Measurements from ENCODE around the gene TBC1D21. TPM values are rescaled to one million over a fixed set of nuclear protein-coding genes. Genes with fewer than 3 reads are reported as not detected.

TBC1D21 gene
- total RNA-seq, 2 donors from 2014 or later: not detected

- DNase-seq (ENCODE audit: low spot score) (no peak), ATAC-seq (ENCODE audit: insufficient number of reproducible peaks, low FRiP score, low read depth) (no peak)
- Histone ChIP-seq H3K9me3 (no peaks in the 10 kb centered on the region), H3K27me3 (replicated peaks; ENCODE audit: insufficient read depth) (no peaks in the 10 kb centered on the region), H3K4me3 (no peak overlapping the region), H3K4me1 (ENCODE audit: control insufficient read depth in 1 of 2, low read depth in 2 of 2) (no peaks in the 10 kb centered on the region), H3K27ac (no peak overlapping the region), H3K36me3 (no peaks in the 10 kb centered on the region)
- TF ChIP-seq, protein P1, sequence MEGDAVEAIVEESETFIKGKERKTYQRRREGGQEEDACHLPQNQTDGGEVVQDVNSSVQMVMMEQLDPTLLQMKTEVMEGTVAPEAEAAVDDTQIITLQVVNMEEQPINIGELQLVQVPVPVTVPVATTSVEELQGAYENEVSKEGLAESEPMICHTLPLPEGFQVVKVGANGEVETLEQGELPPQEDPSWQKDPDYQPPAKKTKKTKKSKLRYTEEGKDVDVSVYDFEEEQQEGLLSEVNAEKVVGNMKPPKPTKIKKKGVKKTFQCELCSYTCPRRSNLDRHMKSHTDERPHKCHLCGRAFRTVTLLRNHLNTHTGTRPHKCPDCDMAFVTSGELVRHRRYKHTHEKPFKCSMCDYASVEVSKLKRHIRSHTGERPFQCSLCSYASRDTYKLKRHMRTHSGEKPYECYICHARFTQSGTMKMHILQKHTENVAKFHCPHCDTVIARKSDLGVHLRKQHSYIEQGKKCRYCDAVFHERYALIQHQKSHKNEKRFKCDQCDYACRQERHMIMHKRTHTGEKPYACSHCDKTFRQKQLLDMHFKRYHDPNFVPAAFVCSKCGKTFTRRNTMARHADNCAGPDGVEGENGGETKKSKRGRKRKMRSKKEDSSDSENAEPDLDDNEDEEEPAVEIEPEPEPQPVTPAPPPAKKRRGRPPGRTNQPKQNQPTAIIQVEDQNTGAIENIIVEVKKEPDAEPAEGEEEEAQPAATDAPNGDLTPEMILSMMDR (IDR thresholded peaks at IDR 0.05): no peak
Observed at GRCh38 chr15:73884159-73884558, 10.8 kb downstream of the TBC1D21 start.

DNA sequence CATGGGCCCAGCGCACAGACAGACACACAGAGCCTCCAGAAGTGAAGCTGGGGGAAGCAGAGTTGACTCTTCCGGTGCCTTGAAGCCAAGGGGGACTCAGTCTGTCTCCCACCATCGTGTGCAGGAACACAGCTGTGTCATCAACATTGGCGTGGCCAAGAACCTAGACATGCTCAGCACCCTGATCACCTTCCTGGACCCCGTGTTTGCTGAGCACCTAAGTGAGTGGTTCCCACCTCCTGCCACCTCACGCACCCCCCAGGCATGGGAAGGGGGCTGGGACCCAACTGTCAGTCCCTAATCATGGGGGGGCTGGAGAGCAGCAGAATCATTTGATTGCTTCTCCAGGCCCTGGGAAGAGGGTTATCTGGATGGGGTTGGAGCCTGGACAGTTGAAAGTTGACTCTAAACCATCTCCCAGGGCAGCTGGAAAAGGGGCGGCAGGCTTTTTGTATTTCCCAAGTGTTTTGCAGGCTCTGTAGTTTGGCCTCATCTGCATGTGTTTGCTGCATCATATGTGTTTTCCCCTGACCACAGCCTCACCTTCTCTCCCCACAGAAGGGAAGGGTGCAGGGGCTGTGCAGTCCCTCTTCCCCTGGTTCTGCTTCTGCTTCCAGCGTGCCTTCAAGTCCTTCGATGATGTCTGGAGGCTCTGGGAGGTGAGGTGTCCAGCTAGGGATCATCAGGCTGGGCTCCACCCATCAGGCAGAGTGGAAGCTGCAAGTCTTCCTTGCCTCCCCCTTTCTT is 12.8 kb downstream of the TBC1D21 start:
- ATAC-seq (ENCODE audit: insufficient number of reproducible peaks, low FRiP score, low read depth) (no peak), DNase-seq (ENCODE audit: low spot score) (no peak)
- Histone ChIP-seq H3K27me3 (replicated peaks; ENCODE audit: insufficient read depth) (no peaks in the 10 kb centered on the region), H3K36me3 (no peaks in the 10 kb centered on the region), H3K4me1 (ENCODE audit: control insufficient read depth in 1 of 2, low read depth in 2 of 2) (no peaks in the 10 kb centered on the region), H3K4me3 (no peak overlapping the region), H3K9me3 (no peaks in the 10 kb centered on the region), H3K27ac (no peak overlapping the region)
- TF ChIP-seq, protein P1 (IDR thresholded peaks at IDR 0.05): no peak

DNA sequence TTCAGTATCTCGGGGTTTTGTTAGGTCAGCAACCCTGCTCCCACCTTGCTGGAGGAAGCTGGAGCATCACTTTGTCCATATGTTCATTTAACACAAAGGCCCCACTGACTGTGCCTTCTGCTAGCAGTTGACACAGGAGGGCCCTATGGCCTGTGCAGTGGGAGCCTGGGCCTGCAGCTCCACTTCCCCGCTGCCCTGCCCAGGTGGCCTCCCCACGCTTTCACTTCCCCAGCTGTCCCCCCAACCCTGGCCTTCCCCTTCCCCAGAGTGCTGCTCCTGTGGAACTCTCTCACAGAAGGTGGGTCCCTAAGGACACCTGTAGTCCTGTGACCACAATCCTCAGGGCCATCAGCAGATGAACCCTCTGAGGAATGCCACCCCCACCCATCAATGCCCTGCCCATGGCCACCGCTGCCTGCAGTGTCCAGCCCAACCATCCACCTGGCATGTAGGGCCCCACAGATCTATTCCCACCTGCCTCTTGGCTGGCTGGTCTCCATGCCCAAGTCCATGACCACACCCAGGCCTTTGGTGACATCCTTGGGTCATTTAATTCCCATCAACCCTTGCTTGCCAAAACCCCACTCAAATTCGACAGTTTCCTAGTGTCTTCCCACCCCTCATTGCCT is 13.5 kb downstream of the TBC1D21 start:
- TF ChIP-seq, protein P1 (IDR thresholded peaks at IDR 0.05): no peak
- no peak for ATAC-seq (ENCODE audit: insufficient number of reproducible peaks, low FRiP score, low read depth)
- Histone ChIP-seq H3K9me3 (no peaks in the 10 kb centered on the region), H3K4me3 (no peak overlapping the region), H3K27ac (no peak overlapping the region), H3K4me1 (ENCODE audit: control insufficient read depth in 1 of 2, low read depth in 2 of 2) (no peaks in the 10 kb centered on the region), H3K27me3 (replicated peaks; ENCODE audit: insufficient read depth) (no peaks in the 10 kb centered on the region), H3K36me3 (no peaks in the 10 kb centered on the region)
- no peak for DNase-seq (ENCODE audit: low spot score)

- Histone ChIP-seq H3K27me3 (replicated peaks; ENCODE audit: insufficient read depth) (no peaks in the 10 kb centered on the region), H3K4me3 (no peak overlapping the region), H3K27ac (no peak overlapping the region), H3K36me3 (no peaks in the 10 kb centered on the region), H3K4me1 (ENCODE audit: control insufficient read depth in 1 of 2, low read depth in 2 of 2) (no peaks in the 10 kb centered on the region), H3K9me3 (no peaks in the 10 kb centered on the region)
- no peak for DNase-seq (ENCODE audit: low spot score)
- no peak for ATAC-seq (ENCODE audit: insufficient number of reproducible peaks, low FRiP score, low read depth)
- TF ChIP-seq, protein P1 (IDR thresholded peaks at IDR 0.05): no peak
Observed at GRCh38 chr15:73887481-73887880, 14.1 kb downstream of the TBC1D21 start.

DNA sequence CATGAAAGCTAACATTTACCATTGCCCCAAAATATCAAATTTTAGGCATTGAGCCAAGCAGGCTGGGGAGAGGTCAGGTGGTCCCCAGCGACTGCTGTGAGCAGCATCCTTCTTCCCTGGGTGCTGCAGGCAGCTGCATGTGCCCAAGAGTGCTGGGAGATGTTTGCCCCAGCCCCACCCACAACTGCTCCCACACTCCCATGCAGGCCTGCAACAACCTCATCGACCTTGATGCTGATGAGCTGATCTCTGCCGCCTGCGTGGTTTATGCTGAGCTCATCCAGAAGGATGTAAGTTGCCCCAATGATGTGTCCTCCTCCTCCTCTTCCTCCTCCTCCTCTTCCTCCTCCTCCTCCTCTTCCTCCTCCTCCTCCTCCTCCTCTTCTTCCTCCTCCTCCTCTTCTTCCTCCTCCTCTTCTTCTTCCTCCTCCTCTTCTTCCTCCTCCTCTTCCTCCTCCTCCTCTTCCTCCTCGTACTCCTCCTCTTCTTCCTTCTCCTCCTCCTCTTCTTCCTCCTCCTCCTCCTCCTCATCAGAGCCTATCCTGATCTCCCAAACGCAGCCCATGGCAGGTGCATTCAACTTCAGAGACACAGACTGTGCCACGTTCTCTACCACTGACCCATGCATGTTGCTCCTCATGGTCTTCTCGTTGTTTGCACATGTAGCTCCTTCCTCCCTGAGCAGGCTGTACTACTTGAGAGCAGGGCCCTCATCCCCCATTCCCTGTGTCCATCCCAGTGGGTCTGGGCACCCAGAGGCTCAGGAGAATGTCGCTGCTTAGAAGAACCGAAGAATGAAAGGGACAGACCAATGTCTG is 15.1 kb downstream of the TBC1D21 start:
- no peak for DNase-seq (ENCODE audit: low spot score)
- H3K9me3 ChIP-seq: no peaks in the 10 kb centered on the region
- H3K27ac ChIP-seq: no peak overlapping the region
- H3K36me3 ChIP-seq: no peaks in the 10 kb centered on the region
- H3K4me3 ChIP-seq: no peak overlapping the region
- no peak for ATAC-seq (ENCODE audit: insufficient number of reproducible peaks, low FRiP score, low read depth)
- TF ChIP-seq, protein P1 (IDR thresholded peaks at IDR 0.05): no peak
- no peaks in the 10 kb centered on the region for H3K27me3 ChIP-seq (replicated peaks; ENCODE audit: insufficient read depth)
- no peaks in the 10 kb centered on the region for H3K4me1 ChIP-seq (ENCODE audit: control insufficient read depth in 1 of 2, low read depth in 2 of 2)

All from thoracic aorta (tissue), 2 donors.